Parathyroid adenoma (tissue), 2 donors: ENCODE data around the gene KIF11.

Experiments
- H2AFZ ChIP-seq: fragments of 300-600 bp; sonication (generic); one replicate; pipeline ENCODE4 v1.7.0; 2017; ENCODE audit warnings: antibody characterized with exemption, mild to moderate bottlenecking
- H3K27ac ChIP-seq: fragments of 300-600 bp; sonication (generic); one replicate; pipeline ENCODE4 v1.7.0; 2017
- H3K27me3 ChIP-seq: fragments of 300-600 bp; sonication (generic); one replicate; pipeline ENCODE4 v1.7.0; 2017; ENCODE audit warnings: low read length; ENCODE audit not compliant: control insufficient read depth, insufficient read depth
- H3K36me3 ChIP-seq: fragments of 300-600 bp; sonication (generic); one replicate; pipeline ENCODE4 v1.7.0; 2017; ENCODE audit warnings: low read length; ENCODE audit not compliant: control insufficient read depth, insufficient read depth
- H3K4me1 ChIP-seq: fragments of 300-600 bp; sonication (generic); one replicate; pipeline ENCODE4 v1.7.0; 2017; ENCODE audit warnings: control low read depth
- H3K4me2 ChIP-seq: fragments of 300-600 bp; sonication (generic); one replicate; pipeline ENCODE4 v1.7.0; 2017; ENCODE audit warnings: low read length
- H3K4me3 ChIP-seq: fragments of 300-600 bp; sonication (generic); one replicate; pipeline ENCODE4 v1.7.0; 2017; ENCODE audit warnings: low read depth, low read length
- H3K79me2 ChIP-seq: fragments of 300-600 bp; sonication (generic); one replicate; pipeline ENCODE4 v1.7.0; 2017; ENCODE audit warnings: control low read depth
- H3K9ac ChIP-seq: fragments of 300-600 bp; sonication (generic); one replicate; pipeline ENCODE4 v1.7.0; 2017; ENCODE audit warnings: mild to moderate bottlenecking
- H3K9me3 ChIP-seq: fragments of 300-600 bp; sonication (generic); one replicate; pipeline ENCODE4 v1.7.0; 2017; ENCODE audit warnings: low read length; ENCODE audit not compliant: control insufficient read depth
- TF ChIP-seq, protein P1 (sequence below): fragments of 300-600 bp; sonication (generic); IDR thresholded peaks from one replicate; pipeline ENCODE4 v1.7.0; 2017; ENCODE audit warnings: antibody characterized with exemption, mild to moderate bottlenecking
- donor health status: primary hyperparathyroidism.

Gene KIF11

DNA sequence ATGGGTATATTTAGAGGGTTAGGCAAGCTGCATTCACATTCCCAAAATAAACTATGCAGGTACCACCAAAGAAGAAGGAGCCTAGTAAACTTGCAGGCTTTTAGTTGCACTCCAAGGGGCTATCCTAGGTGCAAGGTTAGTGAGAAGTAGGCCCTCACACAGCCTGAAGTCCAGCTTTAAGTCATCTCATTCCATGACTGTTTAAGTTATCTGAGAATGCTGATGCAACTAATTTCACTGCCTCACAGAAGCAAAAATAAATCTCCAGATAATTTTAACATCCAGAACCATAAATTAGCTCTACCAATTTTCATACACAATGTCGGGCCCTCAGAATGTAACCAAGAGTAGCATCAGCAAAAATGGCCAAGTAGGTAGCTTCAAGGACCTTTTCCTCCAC, 62.5 kb downstream of the KIF11 start:
- no peaks in the 10 kb centered on the region for H3K4me1 ChIP-seq

DNA sequence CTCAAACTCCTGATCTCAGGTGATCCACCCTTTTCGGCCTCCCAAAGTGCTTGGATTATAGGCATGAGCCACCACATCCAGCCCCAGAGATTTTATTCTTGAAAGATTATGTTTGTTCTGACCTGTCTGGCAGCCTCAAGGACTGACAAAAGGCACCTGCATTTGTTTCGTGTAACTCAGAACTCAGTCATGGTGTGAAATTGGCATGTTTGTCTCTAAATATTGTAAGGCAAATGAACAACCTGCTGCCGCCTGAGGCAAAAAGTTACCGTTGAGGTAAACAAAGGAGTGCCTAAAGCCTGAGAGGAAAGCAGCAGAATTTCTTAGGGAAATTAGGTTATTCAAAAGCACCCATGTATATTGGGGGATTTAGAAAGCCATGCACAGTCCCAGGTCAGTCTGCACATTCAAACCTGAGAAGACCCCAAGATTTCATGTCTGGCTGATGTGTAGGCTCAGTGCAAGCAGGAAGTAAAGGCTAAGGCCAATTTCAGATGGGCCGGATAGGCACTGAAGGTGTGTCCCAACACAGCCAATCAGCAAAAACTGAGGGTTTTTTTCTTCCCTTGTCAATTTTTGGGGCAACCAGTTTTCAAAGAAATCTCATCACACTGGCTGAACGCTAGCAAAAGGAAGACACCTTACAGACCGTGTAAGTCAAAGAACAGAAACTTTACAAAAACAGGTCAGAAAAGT, 63.5 kb downstream of the KIF11 start:
- Histone ChIP-seq H3K4me3 (no peak overlapping the region), H3K9me3 (no peaks in the 10 kb centered on the region), H3K9ac (no peak overlapping the region), H3K36me3 (no peaks in the 10 kb centered on the region), H3K4me1 (no peaks in the 10 kb centered on the region), H3K27ac (no peak overlapping the region), H3K4me2 (no peak overlapping the region), H2AFZ (no peak overlapping the region), H3K27me3 (no peaks in the 10 kb centered on the region), H3K79me2 (no peaks in the 10 kb centered on the region)
- TF ChIP-seq, protein P1, sequence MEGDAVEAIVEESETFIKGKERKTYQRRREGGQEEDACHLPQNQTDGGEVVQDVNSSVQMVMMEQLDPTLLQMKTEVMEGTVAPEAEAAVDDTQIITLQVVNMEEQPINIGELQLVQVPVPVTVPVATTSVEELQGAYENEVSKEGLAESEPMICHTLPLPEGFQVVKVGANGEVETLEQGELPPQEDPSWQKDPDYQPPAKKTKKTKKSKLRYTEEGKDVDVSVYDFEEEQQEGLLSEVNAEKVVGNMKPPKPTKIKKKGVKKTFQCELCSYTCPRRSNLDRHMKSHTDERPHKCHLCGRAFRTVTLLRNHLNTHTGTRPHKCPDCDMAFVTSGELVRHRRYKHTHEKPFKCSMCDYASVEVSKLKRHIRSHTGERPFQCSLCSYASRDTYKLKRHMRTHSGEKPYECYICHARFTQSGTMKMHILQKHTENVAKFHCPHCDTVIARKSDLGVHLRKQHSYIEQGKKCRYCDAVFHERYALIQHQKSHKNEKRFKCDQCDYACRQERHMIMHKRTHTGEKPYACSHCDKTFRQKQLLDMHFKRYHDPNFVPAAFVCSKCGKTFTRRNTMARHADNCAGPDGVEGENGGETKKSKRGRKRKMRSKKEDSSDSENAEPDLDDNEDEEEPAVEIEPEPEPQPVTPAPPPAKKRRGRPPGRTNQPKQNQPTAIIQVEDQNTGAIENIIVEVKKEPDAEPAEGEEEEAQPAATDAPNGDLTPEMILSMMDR: no peak

More for the DNA sequence above, 62.5 kb downstream of the KIF11 start:
- Histone ChIP-seq H3K36me3 (no peaks in the 10 kb centered on the region), H3K79me2 (no peaks in the 10 kb centered on the region), H3K9ac (no peak overlapping the region), H3K4me3 (no peak overlapping the region), H3K27ac (no peak overlapping the region), H2AFZ (no peak overlapping the region), H3K9me3 (no peaks in the 10 kb centered on the region), H3K4me2 (no peak overlapping the region), H3K27me3 (no peaks in the 10 kb centered on the region)
- TF ChIP-seq, protein P1: no peak

DNA sequence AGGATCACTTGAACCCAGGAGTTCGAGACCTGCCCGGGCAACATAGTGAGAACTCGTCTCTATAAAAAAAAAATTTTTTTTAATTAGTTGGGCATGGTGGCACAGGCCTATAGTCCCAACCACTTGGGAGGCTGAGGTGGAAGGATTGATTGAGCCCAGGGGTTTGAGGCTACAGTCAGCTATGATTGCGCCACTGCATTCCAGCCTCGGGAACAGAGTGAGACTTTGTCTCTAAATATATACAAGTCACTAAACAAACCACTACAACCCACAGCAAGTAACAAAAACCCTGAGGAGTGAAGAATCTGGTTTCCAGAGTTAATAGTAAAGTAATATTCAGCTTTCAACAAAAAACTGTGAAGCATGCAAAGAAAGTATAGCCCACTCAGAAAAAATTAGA, 64.1 kb downstream of the KIF11 start:
- Histone ChIP-seq H3K27me3 (no peaks in the 10 kb centered on the region), H3K4me1 (no peaks in the 10 kb centered on the region), H3K79me2 (no peaks in the 10 kb centered on the region), H3K4me2 (no peak overlapping the region), H3K9ac (no peak overlapping the region), H3K4me3 (no peak overlapping the region), H3K27ac (no peak overlapping the region), H3K9me3 (no peaks in the 10 kb centered on the region), H3K36me3 (no peaks in the 10 kb centered on the region), H2AFZ (no peak overlapping the region)
- TF ChIP-seq, protein P1: no peak

DNA sequence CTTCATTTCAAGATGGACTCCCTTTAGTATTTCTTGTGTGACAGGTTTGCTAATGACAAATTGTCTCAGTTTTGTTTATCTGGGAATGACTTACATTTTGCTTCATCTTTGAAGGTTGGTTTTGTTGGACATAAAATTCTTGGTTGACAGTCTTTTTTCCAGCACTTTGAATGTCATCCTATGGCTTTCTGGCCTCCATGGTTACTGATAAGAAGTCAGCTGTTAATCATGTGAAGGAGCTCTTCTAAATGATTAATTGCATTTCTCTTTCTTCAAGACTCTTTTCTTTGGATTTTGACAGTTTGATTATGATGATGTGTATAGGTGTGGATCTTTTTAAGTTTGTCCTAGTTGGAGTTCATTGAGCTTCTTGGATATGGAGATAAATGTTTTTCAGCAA, 69.9 kb downstream of the KIF11 start:
- TF ChIP-seq, protein P1: no peak
- Histone ChIP-seq H3K9ac (no peak overlapping the region), H3K4me2 (no peak overlapping the region), H3K27ac (no peak overlapping the region), H3K9me3 (no peaks in the 10 kb centered on the region), H3K79me2 (no peaks in the 10 kb centered on the region), H3K4me1 (no peaks in the 10 kb centered on the region), H3K4me3 (no peak overlapping the region), H3K27me3 (no peaks in the 10 kb centered on the region), H2AFZ (no peak overlapping the region), H3K36me3 (no peaks in the 10 kb centered on the region)

DNA sequence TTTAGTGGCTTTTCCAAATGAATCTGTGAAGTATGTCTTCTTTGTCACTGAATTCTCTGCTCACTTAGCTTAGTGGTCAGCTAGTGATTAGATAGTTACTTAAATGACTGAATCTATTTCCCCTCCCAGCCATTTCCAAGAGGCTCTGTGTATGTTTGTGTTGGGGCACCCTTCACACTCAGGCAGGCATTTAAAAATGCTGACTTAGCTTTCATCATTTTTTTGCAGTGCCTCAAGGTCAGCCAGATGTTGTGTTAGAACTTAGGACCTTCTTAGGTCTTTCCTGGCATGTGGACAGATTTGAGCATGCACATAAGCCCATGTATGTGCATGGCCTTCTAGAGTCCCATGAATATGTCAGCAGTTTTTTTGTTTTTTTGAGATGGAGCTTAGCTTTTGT, 71.4 kb downstream of the KIF11 start:
- TF ChIP-seq, protein P1: no peak
- H3K9me3 ChIP-seq: no peaks in the 10 kb centered on the region
- H3K27me3 ChIP-seq: no peaks in the 10 kb centered on the region

More for the DNA sequence above, 71.4 kb downstream of the KIF11 start:
- Histone ChIP-seq H3K27ac (no peak overlapping the region), H2AFZ (no peak overlapping the region), H3K4me3 (no peak overlapping the region), H3K4me2 (no peak overlapping the region), H3K9ac (no peak overlapping the region), H3K4me1 (no peaks in the 10 kb centered on the region), H3K36me3 (no peaks in the 10 kb centered on the region), H3K79me2 (no peaks in the 10 kb centered on the region)
